ENCODE data around the gene CHD5. TPM values are rescaled to one million over a fixed set of nuclear protein-coding genes. Genes with fewer than 3 reads are reported as not detected.

CHD5 gene
- polyA plus RNA-seq, 3 donors: 0.07 TPM; not detected in 2

- Mint-ChIP-seq H3K27ac (no peak overlapping the region), H3K4me3 (no peak overlapping the region), H3K27me3 (ENCODE audit: low read depth in 3 of 3) (peaks cover 4 to 8% (median 5%) of the 10 kb centered on the region in 3 donors), H3K36me3 (no peaks in the 10 kb centered on the region), H3K9me3 (peaks cover 0 to 6% (median 2%) of the 10 kb centered on the region in 7 donors), H3K4me1 (no peaks in the 10 kb centered on the region)
- intact Hi-C loops (cut with micrococcal nuclease): no loop called here
- Histone ChIP-seq H4K20me1 (ENCODE audit: insufficient read depth, low read length) (no peaks in the 10 kb centered on the region), H3K4me3 (replicated peaks in 1 of 3; ENCODE audit: low read depth in 2 of 3, low read length in 3 of 3) (no peak overlapping the region), H3K36me3 (replicated peaks in 1 of 2; ENCODE audit: control insufficient read depth in 1 of 2, insufficient read depth in 2 of 2, low read length in 2 of 2) (no peaks in the 10 kb centered on the region), H3K79me2 (ENCODE audit: insufficient read depth, low read length) (no peaks in the 10 kb centered on the region), H3K4me2 (replicated peaks; ENCODE audit: extremely low read depth, low read length, poor library complexity, severe bottlenecking) (no peak overlapping the region), H3K9me3 (replicated peaks in 1 of 2; ENCODE audit: control insufficient read depth in 1 of 2, insufficient read depth in 1 of 2, low read length in 2 of 2) (no peaks in the 10 kb centered on the region), H3K27ac (ENCODE audit: low read depth in 1 of 2, low read length in 2 of 2) (no peak overlapping the region), H3K27me3 (ENCODE audit: control insufficient read depth in 2 of 2, insufficient read depth in 2 of 2, low read length in 2 of 2) (no peaks in the 10 kb centered on the region), H3K4me1 (ENCODE audit: control insufficient read depth in 1 of 2, insufficient read depth in 2 of 2, low read length in 2 of 2) (no peaks in the 10 kb centered on the region), H3K9ac (ENCODE audit: insufficient read depth, low read length, poor library complexity, severe bottlenecking) (no peak overlapping the region), H2AFZ (ENCODE audit: insufficient read depth, low read depth, low read length, poor library complexity, severe bottlenecking) (no peak overlapping the region)
- TF ChIP-seq CTCF (IDR thresholded peaks at IDR 0.05): no peak
- WGBS (ENCODE audit: insufficient coverage): 96% methylated on average over 12 of the region's 15 CpGs
- DNase-seq: no peak
Observed at GRCh38 chr1:6133146-6133895, 46.8 kb downstream of the CHD5 start.

GRCh38 chr1:6131561-6131960, 48.6 kb downstream of the CHD5 start:
- Mint-ChIP-seq H3K4me1 (peaks cover 13% of the 10 kb centered on the region), H3K4me3 (no peak overlapping the region), H3K9me3 (peaks cover 0 to 9% (median 2%) of the 10 kb centered on the region in 7 donors), H3K36me3 (no peaks in the 10 kb centered on the region), H3K27ac (no peak overlapping the region), H3K27me3 (ENCODE audit: low read depth in 3 of 3) (peaks cover 4 to 8% (median 6%) of the 10 kb centered on the region in 3 donors)
- no peaks in the 10 kb centered on the region for H3K27me3 ChIP-seq (ENCODE audit: control insufficient read depth in 2 of 2, insufficient read depth in 2 of 2, low read length in 2 of 2)
- WGBS (ENCODE audit: insufficient coverage): 94% methylated on average over 5 of the region's 9 CpGs
- H2AFZ ChIP-seq (ENCODE audit: insufficient read depth, low read depth, low read length, poor library complexity, severe bottlenecking): no peak overlapping the region
- intact Hi-C loops (cut with micrococcal nuclease): no loop called here
- no peaks in the 10 kb centered on the region for H3K9me3 ChIP-seq (replicated peaks in 1 of 2; ENCODE audit: control insufficient read depth in 1 of 2, insufficient read depth in 1 of 2, low read length in 2 of 2)
- H3K4me2 ChIP-seq (replicated peaks; ENCODE audit: extremely low read depth, low read length, poor library complexity, severe bottlenecking): no peak overlapping the region
- no peaks in the 10 kb centered on the region for H4K20me1 ChIP-seq (ENCODE audit: insufficient read depth, low read length)
- no peak for DNase-seq
- no peak overlapping the region for H3K9ac ChIP-seq (ENCODE audit: insufficient read depth, low read length, poor library complexity, severe bottlenecking)
- H3K27ac ChIP-seq (ENCODE audit: low read depth in 1 of 2, low read length in 2 of 2): no peak overlapping the region
- no peaks in the 10 kb centered on the region for H3K79me2 ChIP-seq (ENCODE audit: insufficient read depth, low read length)
- no peaks in the 10 kb centered on the region for H3K36me3 ChIP-seq (replicated peaks in 1 of 2; ENCODE audit: control insufficient read depth in 1 of 2, insufficient read depth in 2 of 2, low read length in 2 of 2)
- no peak for TF ChIP-seq CTCF (IDR thresholded peaks at IDR 0.05)
- H3K4me1 ChIP-seq (ENCODE audit: control insufficient read depth in 1 of 2, insufficient read depth in 2 of 2, low read length in 2 of 2): peaks cover 9 to 10% of the 10 kb centered on the region in 2 donors
- H3K4me3 ChIP-seq (replicated peaks in 1 of 3; ENCODE audit: low read depth in 2 of 3, low read length in 3 of 3): no peak overlapping the region

Data from CD14-positive monocyte (primary cell).